ENCODE data around the gene TP73.

TP73 gene

DNA sequence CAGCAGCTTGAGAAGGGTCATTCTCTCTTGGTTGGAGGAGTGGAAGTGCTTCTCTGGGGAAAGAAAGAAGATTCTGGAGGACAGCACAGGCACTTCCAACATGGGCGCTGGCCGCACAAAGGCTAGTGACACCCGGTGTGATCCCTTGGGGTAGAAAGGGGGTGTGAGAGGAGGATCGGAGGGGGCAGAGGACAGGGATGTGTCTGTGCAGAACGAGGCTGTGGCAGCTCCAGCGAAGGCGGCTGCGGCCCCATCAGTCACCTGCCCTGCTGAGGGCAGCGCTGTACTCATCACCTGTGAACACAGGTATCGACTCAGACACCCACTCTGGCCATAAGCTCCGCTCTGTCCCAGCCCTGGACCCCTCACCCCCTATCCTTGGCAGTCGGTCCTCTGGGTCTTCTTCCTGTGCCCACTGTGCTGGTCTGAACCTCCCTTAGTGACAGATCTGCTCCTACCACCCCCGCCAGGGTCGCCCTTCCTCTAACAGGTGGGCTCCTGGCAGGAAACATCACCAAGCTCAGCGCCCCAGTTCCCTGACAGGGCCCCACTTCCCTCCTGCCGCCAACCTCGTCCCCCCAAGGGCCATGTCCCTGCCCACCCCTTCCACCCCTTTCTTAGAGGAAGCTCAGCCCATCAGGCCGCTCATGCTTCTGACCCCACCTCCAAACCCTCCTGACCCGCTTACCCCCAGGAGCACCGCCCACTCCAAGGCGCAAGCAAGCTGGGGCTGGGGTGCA lies 20.1 kb downstream of the TP73 start:
- TF ChIP-seq, protein P1, sequence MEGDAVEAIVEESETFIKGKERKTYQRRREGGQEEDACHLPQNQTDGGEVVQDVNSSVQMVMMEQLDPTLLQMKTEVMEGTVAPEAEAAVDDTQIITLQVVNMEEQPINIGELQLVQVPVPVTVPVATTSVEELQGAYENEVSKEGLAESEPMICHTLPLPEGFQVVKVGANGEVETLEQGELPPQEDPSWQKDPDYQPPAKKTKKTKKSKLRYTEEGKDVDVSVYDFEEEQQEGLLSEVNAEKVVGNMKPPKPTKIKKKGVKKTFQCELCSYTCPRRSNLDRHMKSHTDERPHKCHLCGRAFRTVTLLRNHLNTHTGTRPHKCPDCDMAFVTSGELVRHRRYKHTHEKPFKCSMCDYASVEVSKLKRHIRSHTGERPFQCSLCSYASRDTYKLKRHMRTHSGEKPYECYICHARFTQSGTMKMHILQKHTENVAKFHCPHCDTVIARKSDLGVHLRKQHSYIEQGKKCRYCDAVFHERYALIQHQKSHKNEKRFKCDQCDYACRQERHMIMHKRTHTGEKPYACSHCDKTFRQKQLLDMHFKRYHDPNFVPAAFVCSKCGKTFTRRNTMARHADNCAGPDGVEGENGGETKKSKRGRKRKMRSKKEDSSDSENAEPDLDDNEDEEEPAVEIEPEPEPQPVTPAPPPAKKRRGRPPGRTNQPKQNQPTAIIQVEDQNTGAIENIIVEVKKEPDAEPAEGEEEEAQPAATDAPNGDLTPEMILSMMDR (IDR thresholded peaks at IDR 0.05; ENCODE audit: low read depth, low read length, missing control alignments), result no peak
- DNase-seq (ENCODE audit: extremely low read depth, low read depth), result no peak
- no peak overlapping the region for H3K4me3 ChIP-seq (replicated peaks; ENCODE audit: low read depth, low read length)

DNA sequence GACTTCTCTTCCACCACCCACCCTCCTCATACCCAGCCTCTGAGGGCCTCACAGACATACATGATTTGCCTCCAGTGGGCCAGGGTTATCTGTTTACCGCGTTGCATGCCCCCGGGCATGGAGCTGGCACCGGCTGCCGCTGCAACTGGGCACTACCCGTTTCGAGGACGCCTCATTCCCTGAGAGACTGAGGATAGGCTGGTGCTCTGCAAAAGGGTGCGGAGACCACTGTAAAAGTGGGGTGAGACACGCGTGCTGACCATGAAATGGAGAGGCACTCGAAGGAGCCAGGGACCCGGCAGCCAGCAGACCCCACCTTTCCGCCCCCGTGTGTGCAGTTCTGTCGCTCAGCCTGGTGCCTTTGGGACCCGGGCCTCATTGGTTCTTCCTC lies 20.6 kb downstream of the TP73 start:
- TF ChIP-seq, protein P1 (IDR thresholded peaks at IDR 0.05; ENCODE audit: low read depth, low read length, missing control alignments), result no peak
- no peak overlapping the region for H3K4me3 ChIP-seq (replicated peaks; ENCODE audit: low read depth, low read length)

DNA sequence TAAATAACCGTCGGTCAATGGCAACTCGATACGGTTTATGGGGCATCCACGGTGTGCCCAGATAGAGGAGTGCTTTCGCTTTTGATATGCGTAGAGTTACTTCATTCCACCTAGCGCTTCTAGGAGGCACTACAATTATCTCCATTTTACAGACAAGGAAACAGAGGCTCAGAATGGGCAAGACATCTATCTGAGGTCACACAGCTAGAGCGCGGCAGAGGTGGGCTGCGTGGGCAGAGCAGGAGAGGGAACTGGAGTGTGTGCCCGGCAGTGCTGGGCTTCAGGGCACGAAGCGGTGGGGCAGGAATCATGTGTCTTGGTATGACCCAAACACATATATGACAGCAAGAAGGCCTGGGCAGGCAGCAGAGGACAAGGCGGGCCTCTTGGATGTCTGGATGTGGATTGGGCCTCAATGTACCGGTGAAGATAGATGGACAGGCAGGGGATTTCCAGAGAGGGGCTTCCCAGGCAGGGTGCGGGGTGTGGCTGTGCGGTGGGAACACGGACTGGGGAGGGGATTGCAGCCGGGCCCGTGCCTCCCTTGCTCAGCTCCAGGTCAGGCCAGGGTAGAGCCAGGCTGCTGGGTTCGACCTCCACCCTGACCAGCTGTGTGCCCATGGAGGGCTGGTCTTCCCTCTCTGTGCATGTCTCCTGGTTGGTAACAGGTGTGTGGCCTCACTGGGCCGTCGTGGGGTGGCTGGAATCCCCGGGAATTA lies 21.2 kb downstream of the TP73 start:
- TF ChIP-seq, protein P1 (IDR thresholded peaks at IDR 0.05; ENCODE audit: low read depth, low read length, missing control alignments), result no peak
- H3K4me3 ChIP-seq (replicated peaks; ENCODE audit: low read depth, low read length), result no peak overlapping the region
- no peak for DNase-seq (ENCODE audit: extremely low read depth, low read depth)

More for the DNA sequence above, 20.6 kb downstream of the TP73 start:
- DNase-seq (ENCODE audit: extremely low read depth, low read depth), result no peak

DNA sequence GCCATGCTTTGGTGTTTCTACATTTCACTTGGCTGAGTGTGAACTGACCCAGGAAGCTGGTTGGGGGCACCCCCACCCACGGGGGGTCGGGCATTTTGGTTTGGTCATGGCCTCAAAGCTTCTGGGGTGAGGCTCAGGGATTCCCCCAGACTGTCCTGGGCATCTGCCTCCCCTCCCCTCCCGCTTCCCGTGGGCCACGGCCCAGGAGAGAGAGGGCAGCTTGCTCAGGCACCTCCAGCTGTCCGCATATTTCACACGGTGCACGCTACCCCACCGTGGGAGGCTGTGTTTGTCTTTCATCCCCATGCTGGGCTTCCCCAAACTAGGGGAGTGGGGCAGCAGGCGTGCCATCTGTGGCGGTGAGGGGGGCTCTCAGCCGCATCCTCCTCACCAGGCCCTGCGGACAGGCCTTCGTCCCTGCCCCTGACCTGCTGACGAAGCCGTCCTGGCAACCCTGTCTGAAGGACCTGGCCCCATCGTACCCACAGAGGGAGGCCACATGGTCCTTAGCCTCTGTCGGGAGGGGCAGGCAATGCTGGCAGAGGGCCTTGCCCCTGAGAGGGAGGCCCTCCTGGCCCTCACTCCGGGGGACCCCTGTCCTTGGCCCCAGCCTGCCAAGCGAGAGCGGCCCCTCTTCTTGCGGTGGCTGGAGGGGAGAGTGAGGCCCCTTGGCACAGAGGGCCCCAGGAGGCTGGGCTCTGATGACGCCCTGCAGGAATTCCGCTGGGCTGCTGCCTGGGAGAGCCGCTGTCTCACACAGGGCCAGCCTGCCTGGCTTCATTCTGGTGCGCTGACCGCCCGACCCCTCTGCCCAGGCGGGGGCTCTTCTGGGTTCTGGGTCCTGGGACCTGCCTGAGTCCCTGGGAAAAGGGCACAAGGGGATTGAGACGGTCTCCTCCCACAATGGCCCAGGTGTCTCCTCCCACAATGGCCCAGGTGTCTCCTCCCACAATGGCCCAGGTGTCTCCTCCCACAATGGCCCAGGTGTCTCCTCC lies 22.1 kb downstream of the TP73 start:
- no peak for DNase-seq (ENCODE audit: extremely low read depth, low read depth)
- no peak overlapping the region for H3K4me3 ChIP-seq (replicated peaks; ENCODE audit: low read depth, low read length)
- TF ChIP-seq, protein P1 (IDR thresholded peaks at IDR 0.05; ENCODE audit: low read depth, low read length, missing control alignments), result no peak

DNA sequence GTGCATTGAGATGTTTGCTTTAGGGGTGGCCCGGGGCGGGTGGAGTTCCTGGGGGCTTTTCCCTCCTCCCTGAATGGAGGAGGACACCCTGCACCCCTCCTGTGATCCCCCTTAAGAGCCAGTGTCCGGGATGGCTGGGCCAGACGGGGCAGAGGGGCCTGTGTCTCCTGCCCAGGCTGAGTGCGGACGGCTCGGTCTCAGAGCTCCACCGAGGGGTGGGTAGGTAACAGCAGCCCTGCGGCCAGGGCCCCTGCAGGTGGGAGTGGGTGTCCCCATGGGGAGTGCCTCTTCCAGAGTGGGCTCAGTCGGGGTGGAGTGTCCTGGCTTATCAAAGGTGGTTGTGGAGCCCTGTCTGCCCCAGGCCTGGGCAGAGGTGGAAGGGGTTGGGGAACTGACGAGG lies 23.1 kb downstream of the TP73 start:
- TF ChIP-seq, protein P1 (IDR thresholded peaks at IDR 0.05; ENCODE audit: low read depth, low read length, missing control alignments), result no peak
- no peak overlapping the region for H3K4me3 ChIP-seq (replicated peaks; ENCODE audit: low read depth, low read length)
- no peak for DNase-seq (ENCODE audit: extremely low read depth, low read depth)

All from HFF-Myc (cell line).